OCI-LY3 (cell line): Measurements from ENCODE around the gene RAD51.

Source experiments
- H2AFZ ChIP-seq: fragments of 200-600, 300-600 bp; shearing (Covaris generic); 2 replicates; pipeline ENCODE4 v1.6.0; 2014; ENCODE audit warnings: antibody characterized with exemption, low read depth, low read length
- H3K27ac ChIP-seq: fragments of 200-600, 300-600 bp; sonication (generic); 2 replicates; pipeline ENCODE4 v1.5.1; 2014; ENCODE audit warnings: mild to moderate bottlenecking, low read length, moderate library complexity, mixed read lengths
- H3K27me3 ChIP-seq: fragments of 200-600, 300-600 bp; sonication (generic); 2 replicates; pipeline ENCODE4 v1.6.1; 2014; ENCODE audit warnings: low read depth, low read length, mixed read lengths
- H3K36me3 ChIP-seq: fragments of 200-600, 300-600 bp; sonication (generic); replicated peaks from 2 replicates; pipeline ENCODE3; 2014; ENCODE audit warnings: low read depth, low read length, mixed read lengths
- H3K4me1 ChIP-seq: fragments of 300-600, 200-600 bp; sonication (generic); 2 replicates; pipeline ENCODE4 v1.6.1; 2014; ENCODE audit warnings: low read length, mixed read lengths
- H3K4me2 ChIP-seq: fragments of 200-600, 300-600 bp; sonication (generic); 2 replicates; pipeline ENCODE4 v1.6.1; 2014; ENCODE audit warnings: low read length, mixed read lengths
- H3K4me3 ChIP-seq: fragments of 300-600, 200-600 bp; sonication (generic); 2 replicates; pipeline ENCODE4 v1.5.1; 2014; ENCODE audit warnings: antibody characterized with exemption, mild to moderate bottlenecking, low read length, moderate library complexity
- H3K79me2 ChIP-seq: fragments of 300-600, 200-600 bp; shearing (Covaris generic); 2 replicates; pipeline ENCODE4 v1.6.1; 2014; ENCODE audit warnings: mild to moderate bottlenecking, low read length, mixed read lengths
- H3K9ac ChIP-seq: fragments of 300-600, 200-600 bp; shearing (Covaris generic); 2 replicates; pipeline ENCODE4 v1.6.0; 2014; ENCODE audit warnings: mild to moderate bottlenecking, low read length, moderate library complexity
- H3K9me3 ChIP-seq: fragments of 200-600, 300-600 bp; shearing (Covaris generic); 2 replicates; pipeline ENCODE4 v1.6.1; 2014; ENCODE audit warnings: low read length, mixed read lengths; ENCODE audit not compliant: insufficient read depth
- H4K20me1 ChIP-seq: fragments of 200-600, 300-600 bp; sonication (generic); 2 replicates; pipeline ENCODE4 v1.6.1; 2016; ENCODE audit warnings: low read length, mixed read lengths; ENCODE audit not compliant: insufficient read depth
- EZH2phosphoT487 ChIP-seq: fragments of 200-600 bp; shearing (Covaris generic); IDR thresholded peaks from 2 replicates; pipeline ENCODE4 v1.6.1; 2018; ENCODE audit warnings: antibody characterized with exemption, mixed run types, low read depth
- TF ChIP-seq, protein P1 (sequence below): fragments of 200-600, 300-600 bp; sonication (generic); IDR thresholded peaks from 2 replicates; pipeline ENCODE4 v1.5.1; 2014; ENCODE audit warnings: antibody characterized with exemption, low read length, low read depth

Gene RAD51

DNA sequence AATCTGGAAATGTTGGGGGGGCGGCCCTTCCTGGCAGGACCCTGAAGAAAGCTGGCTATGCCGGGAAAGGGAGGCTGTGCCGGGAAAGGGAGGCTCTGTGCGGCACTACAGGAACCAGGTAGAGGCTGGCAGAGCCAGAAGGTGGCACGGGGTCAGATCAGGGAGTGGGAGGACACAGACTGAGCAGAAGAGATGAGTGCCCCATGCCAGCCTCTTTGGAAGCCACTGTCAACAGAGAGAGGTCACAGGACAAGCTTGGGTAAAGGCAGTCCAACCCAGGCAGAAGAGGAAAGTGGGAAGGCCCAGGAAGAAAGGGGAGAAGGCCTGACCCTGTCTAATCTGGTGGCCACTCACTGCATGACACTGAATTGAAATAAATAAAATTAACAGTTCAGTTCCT is 76.3 kb downstream of the RAD51 start:
- Histone ChIP-seq H4K20me1 (no peaks in the 10 kb centered on the region), H3K27ac (no peak overlapping the region), H2AFZ (no peak overlapping the region), H3K79me2 (no peaks in the 10 kb centered on the region), H3K9ac (no peak overlapping the region), H3K4me1 (peaks cover 41% of the 10 kb centered on the region), H3K4me2 (no peak overlapping the region), H3K4me3 (no peak overlapping the region), H3K9me3 (no peaks in the 10 kb centered on the region), H3K27me3 (no peaks in the 10 kb centered on the region), H3K36me3 (peaks cover 14% of the 10 kb centered on the region)
- TF ChIP-seq, protein P1, sequence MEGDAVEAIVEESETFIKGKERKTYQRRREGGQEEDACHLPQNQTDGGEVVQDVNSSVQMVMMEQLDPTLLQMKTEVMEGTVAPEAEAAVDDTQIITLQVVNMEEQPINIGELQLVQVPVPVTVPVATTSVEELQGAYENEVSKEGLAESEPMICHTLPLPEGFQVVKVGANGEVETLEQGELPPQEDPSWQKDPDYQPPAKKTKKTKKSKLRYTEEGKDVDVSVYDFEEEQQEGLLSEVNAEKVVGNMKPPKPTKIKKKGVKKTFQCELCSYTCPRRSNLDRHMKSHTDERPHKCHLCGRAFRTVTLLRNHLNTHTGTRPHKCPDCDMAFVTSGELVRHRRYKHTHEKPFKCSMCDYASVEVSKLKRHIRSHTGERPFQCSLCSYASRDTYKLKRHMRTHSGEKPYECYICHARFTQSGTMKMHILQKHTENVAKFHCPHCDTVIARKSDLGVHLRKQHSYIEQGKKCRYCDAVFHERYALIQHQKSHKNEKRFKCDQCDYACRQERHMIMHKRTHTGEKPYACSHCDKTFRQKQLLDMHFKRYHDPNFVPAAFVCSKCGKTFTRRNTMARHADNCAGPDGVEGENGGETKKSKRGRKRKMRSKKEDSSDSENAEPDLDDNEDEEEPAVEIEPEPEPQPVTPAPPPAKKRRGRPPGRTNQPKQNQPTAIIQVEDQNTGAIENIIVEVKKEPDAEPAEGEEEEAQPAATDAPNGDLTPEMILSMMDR = no peak
- no peak for TF ChIP-seq EZH2phosphoT487

DNA sequence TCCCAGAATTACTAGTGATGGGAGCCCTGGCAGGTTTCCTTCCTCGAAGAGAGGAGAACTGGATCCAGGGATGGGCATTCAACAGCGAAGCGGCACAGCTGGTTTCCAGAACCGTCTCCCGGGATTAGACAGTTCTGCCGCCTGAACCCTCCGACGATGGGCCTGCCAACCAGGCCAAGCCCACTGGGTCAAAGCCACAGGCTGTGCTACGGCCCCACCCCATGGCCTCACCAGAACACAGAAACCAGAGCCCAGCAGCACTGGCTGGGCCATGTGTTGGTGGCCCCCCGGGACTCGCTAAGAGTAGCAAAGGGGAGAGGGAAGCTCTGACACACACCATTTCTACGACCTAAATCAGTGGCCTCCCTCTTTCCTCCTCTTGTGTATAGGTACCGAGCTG is 77.0 kb downstream of the RAD51 start:
- Histone ChIP-seq H2AFZ (no peak overlapping the region), H3K4me2 (no peak overlapping the region), H3K4me3 (no peak overlapping the region), H3K27me3 (no peaks in the 10 kb centered on the region), H3K36me3 (peaks cover 17% of the 10 kb centered on the region), H4K20me1 (no peaks in the 10 kb centered on the region), H3K9me3 (no peaks in the 10 kb centered on the region), H3K79me2 (no peaks in the 10 kb centered on the region), H3K9ac (no peak overlapping the region), H3K4me1 (peaks cover 41% of the 10 kb centered on the region), H3K27ac (no peak overlapping the region)
- TF ChIP-seq, protein P1 = no peak
- no peak for TF ChIP-seq EZH2phosphoT487

DNA sequence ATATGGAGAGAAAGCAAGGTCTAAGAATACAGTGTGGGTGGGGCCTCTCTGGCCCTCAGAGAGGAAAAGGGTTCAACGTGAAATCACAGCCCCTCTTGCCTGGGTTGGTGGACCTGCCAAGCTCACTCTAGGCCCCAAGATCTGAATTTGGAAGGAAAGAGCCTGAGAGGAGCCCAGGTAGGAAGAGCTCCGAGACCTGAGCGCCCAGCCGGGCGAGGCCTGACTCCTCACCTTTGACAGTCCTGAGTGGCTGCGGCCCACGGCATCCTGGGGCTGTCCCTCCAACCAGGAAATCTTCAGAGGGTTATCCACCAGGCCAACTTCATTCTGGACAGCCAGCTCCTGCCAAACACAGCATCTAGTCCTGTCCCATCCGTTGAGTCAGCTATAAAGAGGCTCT is 78.5 kb downstream of the RAD51 start:
- Histone ChIP-seq H3K79me2 (no peaks in the 10 kb centered on the region), H3K4me2 (no peak overlapping the region), H3K9ac (no peak overlapping the region), H3K27me3 (no peaks in the 10 kb centered on the region), H3K36me3 (peaks cover 11% of the 10 kb centered on the region), H4K20me1 (no peaks in the 10 kb centered on the region), H3K4me1 (peaks cover 34% of the 10 kb centered on the region), H3K9me3 (no peaks in the 10 kb centered on the region), H3K4me3 (no peak overlapping the region), H3K27ac (no peak overlapping the region), H2AFZ (no peak overlapping the region)
- TF ChIP-seq, protein P1 = no peak
- no peak for TF ChIP-seq EZH2phosphoT487

DNA sequence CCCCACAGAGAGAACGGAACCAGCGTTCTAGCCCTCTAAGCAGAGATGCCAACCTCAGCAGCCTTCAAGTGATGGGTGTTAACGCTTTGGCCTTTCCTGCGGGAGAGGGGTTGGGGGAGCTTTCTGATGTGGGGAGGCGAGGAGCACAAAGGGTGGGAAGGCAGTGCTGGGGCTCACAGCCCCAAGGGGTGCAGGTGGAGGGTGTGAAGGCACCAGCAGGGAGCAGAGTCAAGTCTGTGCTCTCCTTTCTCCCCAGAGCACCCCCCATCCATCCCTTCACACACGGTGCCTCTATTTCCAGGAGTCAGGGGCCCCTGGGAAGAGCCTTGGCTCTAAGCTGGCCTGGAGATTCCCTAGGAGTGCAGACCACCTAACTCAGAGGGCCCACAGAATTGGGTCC is 78.9 kb downstream of the RAD51 start:
- H3K9ac ChIP-seq = no peak overlapping the region

More for the DNA sequence above, 78.9 kb downstream of the RAD51 start:
- TF ChIP-seq, protein P1 = no peak
- TF ChIP-seq EZH2phosphoT487 = no peak
- Histone ChIP-seq H3K79me2 (no peaks in the 10 kb centered on the region), H3K27me3 (no peaks in the 10 kb centered on the region), H2AFZ (no peak overlapping the region), H3K9me3 (no peaks in the 10 kb centered on the region), H4K20me1 (no peaks in the 10 kb centered on the region), H3K4me3 (no peak overlapping the region), H3K27ac (no peak overlapping the region), H3K4me2 (no peak overlapping the region), H3K36me3 (peaks cover 11% of the 10 kb centered on the region), H3K4me1 (peaks cover 30% of the 10 kb centered on the region)
